Measurements from ENCODE around the gene PIP5K1A. TPM values are rescaled to one million over a fixed set of nuclear protein-coding genes. Genes with fewer than 3 reads are reported as not detected.
"Not testable (repeated sequence)": the region's sequence is repeated elsewhere in the genome, so short reads cannot be mapped to it uniquely, and the experiment has no call there.

PIP5K1A gene
- total RNA-seq, 2 donors from 2014 or later: 102 to 144 TPM

GRCh38 chr1:151197863-151198253 lies 494 bp upstream of the PIP5K1A start:
- no peaks in the 10 kb centered on the region for H3K9me3 ChIP-seq (ENCODE audit: control insufficient read depth, low read length)
- peaks cover 10% of the 10 kb centered on the region for H3K36me3 ChIP-seq (ENCODE audit: control insufficient read depth, insufficient read depth, low read length)
- 27 to 33% methylated on average over 6 to 10 of the region's 10 CpGs for WGBS, 2 experiments (ENCODE audit: insufficient coverage in 1 of 2, insufficient read length in 1 of 2)
- no peaks in the 10 kb centered on the region for H3K9me3 Mint-ChIP-seq
- peaks cover under 1% of the 10 kb centered on the region for H3K27me3 Mint-ChIP-seq (ENCODE audit: insufficient read depth)
- DNase-seq: peak; percentile 49
- no peak for TF ChIP-seq CTCF (conservative IDR thresholded peaks at IDR 0.05)
- H3K4me1 Mint-ChIP-seq: peaks cover 19% of the 10 kb centered on the region
- no peak overlapping the region for H3K27ac ChIP-seq (ENCODE audit: low read depth, low read length)
- H3K4me3 ChIP-seq (ENCODE audit: low read length): peak overlapping the region; percentile 93
- peaks cover 7% of the 10 kb centered on the region for H3K36me3 Mint-ChIP-seq (ENCODE audit: low read depth)
- H3K27ac Mint-ChIP-seq: peak overlapping the region; percentile 99
- H3K27me3 ChIP-seq (ENCODE audit: control insufficient read depth, insufficient read depth, low read length, poor library complexity, severe bottlenecking): peaks cover 8% of the 10 kb centered on the region
- H3K4me3 Mint-ChIP-seq: peak overlapping the region; percentile 99
- peak overlapping the region; percentile 97 for H3K9ac ChIP-seq (ENCODE audit: extremely low read depth, low read length, poor library complexity, severe bottlenecking)
- H3K4me1 ChIP-seq (ENCODE audit: control insufficient read depth, insufficient read depth, low read length): no peaks in the 10 kb centered on the region

- Histone ChIP-seq H3K27ac (ENCODE audit: low read depth, low read length) (peak overlapping the region; percentile 34), H3K9ac (ENCODE audit: extremely low read depth, low read length, poor library complexity, severe bottlenecking) (peak overlapping the region; percentile 97), H3K4me1 (ENCODE audit: control insufficient read depth, insufficient read depth, low read length) (no peaks in the 10 kb centered on the region), H3K27me3 (ENCODE audit: control insufficient read depth, insufficient read depth, low read length, poor library complexity, severe bottlenecking) (no peaks in the 10 kb centered on the region), H3K36me3 (ENCODE audit: control insufficient read depth, insufficient read depth, low read length) (peaks cover 25% of the 10 kb centered on the region), H3K4me3 (ENCODE audit: low read length) (peak overlapping the region; percentile 93), H3K9me3 (ENCODE audit: control insufficient read depth, low read length) (no peaks in the 10 kb centered on the region)
- DNase-seq: no peak
- Mint-ChIP-seq H3K4me3 (peak overlapping the region; percentile 99), H3K36me3 (ENCODE audit: low read depth) (peaks cover 19% of the 10 kb centered on the region), H3K27me3 (ENCODE audit: insufficient read depth) (no peaks in the 10 kb centered on the region), H3K9me3 (no peaks in the 10 kb centered on the region), H3K27ac (peak overlapping the region; percentile 99), H3K4me1 (peaks cover 19% of the 10 kb centered on the region)
- no peak for TF ChIP-seq CTCF (conservative IDR thresholded peaks at IDR 0.05)
- WGBS, 2 experiments (ENCODE audit: insufficient coverage in 1 of 2, insufficient read length in 1 of 2): 35 to 38% methylated on average over 8 to 11 of the region's 11 CpGs
Observed at GRCh38 chr1:151199873-151200581, 1.7 kb downstream of the PIP5K1A start.

GRCh38 chr1:151205381-151205965 lies 7.1 kb downstream of the PIP5K1A start:
- peaks cover 62% of the 10 kb centered on the region for H3K36me3 ChIP-seq (ENCODE audit: control insufficient read depth, insufficient read depth, low read length)
- H3K4me3 ChIP-seq (ENCODE audit: low read length); H3K4me1 Mint-ChIP-seq; DNase-seq; H3K27ac Mint-ChIP-seq; H3K9me3 ChIP-seq (ENCODE audit: control insufficient read depth, low read length); H3K9ac ChIP-seq (ENCODE audit: extremely low read depth, low read length, poor library complexity, severe bottlenecking); H3K9me3 Mint-ChIP-seq; H3K27ac ChIP-seq (ENCODE audit: low read depth, low read length); H3K27me3 Mint-ChIP-seq (ENCODE audit: insufficient read depth); H3K27me3 ChIP-seq (ENCODE audit: control insufficient read depth, insufficient read depth, low read length, poor library complexity, severe bottlenecking); H3K4me3 Mint-ChIP-seq; H3K4me1 ChIP-seq (ENCODE audit: control insufficient read depth, insufficient read depth, low read length): not testable (repeated sequence)
- WGBS, 2 experiments (ENCODE audit: insufficient coverage in 1 of 2, insufficient read length in 1 of 2): 95 to 96% methylated on average over 11 to 12 of the region's 12 CpGs
- H3K36me3 Mint-ChIP-seq (ENCODE audit: low read depth): peaks cover 54% of the 10 kb centered on the region

Measured in endodermal cell (in vitro differentiated cells).